ENCODE data around the gene RAX2.

The RAX2 gene

GRCh38 chr19:3722443-3723109 is 49.5 kb downstream of the RAX2 start:
- DNase-seq, result no peak

GRCh38 chr19:3721887-3722442 is 50.1 kb downstream of the RAX2 start:
- DNase-seq, result no peak

GRCh38 chr19:3721131-3721886 is 50.7 kb downstream of the RAX2 start:
- DNase-seq, result peak; percentile 45

GRCh38 chr19:3720349-3720917 is 51.6 kb downstream of the RAX2 start:
- no peak for DNase-seq

- DNase-seq, result no peak
These were observed 52.2 kb downstream of the RAX2 start for GRCh38 chr19:3719868-3720267.
